GM19328 (cell line): ENCODE results near the gene ALG1L2.
"Not testable (repeated sequence)": the region's sequence is repeated elsewhere in the genome, so short reads cannot be mapped to it uniquely, and the experiment has no call there.

Experiments
- ATAC-seq: cut with Tn5 transposase; IDR thresholded peaks from one replicate; pipeline ENCODE4 v1.9.1; 2021; ENCODE audit warnings: mild to moderate bottlenecking, moderate library complexity; ENCODE audit not compliant: unreplicated experiment

Gene ALG1L2

DNA sequence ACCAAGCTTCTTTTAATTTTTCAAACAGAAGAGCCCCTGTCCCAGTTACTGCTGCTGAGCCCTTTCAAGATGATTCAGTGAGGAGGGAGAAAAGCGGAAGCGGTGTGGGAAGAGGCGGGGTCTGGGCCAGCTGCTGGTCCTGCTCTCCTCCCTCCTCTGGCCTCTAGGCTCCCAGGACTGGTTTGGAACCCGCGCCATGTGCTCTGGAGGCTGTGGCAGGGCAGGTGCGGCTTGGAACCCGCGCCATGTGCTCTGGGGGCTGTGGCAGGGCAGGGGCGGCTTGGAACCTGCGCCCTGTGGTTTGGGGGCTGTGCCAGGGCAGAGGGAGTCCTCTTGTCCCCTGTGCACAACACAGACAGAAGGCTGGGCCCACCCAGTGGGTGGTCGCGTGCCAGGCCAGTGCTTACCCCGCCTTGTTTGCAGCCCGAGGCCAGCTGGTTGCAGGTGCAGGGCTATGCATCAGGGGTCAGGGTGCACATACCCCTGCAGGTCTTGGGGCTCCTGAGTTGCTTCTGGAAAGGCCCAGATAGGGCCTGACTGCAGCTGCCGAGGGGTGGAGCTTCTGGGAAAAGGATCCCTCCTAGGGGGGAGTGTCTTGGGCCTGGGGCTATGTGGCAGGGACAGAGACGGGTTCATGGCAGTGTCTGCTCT is 12.2 kb downstream of the ALG1L2 start:
- no peak for ATAC-seq

GRCh38 chr3:130094491-130094941 is 12.9 kb downstream of the ALG1L2 start:
- ATAC-seq, result not testable (repeated sequence)

DNA sequence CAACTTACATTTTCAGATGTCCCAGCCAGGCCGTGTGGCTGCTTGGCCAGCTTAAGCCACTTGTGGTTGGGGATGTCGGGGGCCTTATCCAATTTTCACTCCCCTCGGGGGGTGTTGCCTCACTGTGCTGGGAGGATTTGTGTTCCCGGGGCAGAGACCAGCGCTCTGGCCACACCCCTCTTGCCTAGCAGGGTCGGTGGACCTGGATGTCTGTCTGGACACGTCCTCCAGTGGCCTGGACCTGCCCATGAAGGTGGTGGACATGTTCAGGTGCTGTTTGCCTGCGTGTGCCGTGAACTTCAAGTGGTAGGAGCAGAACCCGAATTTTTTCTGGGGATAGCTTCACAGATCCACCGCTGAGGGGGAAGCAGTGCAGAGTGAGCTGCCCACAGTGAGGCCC is 14.2 kb downstream of the ALG1L2 start:
- not testable (repeated sequence) for ATAC-seq

- ATAC-seq, result not testable (repeated sequence)
Measured at GRCh38 chr3:130097096-130097495, 15.5 kb downstream of the ALG1L2 start.

DNA sequence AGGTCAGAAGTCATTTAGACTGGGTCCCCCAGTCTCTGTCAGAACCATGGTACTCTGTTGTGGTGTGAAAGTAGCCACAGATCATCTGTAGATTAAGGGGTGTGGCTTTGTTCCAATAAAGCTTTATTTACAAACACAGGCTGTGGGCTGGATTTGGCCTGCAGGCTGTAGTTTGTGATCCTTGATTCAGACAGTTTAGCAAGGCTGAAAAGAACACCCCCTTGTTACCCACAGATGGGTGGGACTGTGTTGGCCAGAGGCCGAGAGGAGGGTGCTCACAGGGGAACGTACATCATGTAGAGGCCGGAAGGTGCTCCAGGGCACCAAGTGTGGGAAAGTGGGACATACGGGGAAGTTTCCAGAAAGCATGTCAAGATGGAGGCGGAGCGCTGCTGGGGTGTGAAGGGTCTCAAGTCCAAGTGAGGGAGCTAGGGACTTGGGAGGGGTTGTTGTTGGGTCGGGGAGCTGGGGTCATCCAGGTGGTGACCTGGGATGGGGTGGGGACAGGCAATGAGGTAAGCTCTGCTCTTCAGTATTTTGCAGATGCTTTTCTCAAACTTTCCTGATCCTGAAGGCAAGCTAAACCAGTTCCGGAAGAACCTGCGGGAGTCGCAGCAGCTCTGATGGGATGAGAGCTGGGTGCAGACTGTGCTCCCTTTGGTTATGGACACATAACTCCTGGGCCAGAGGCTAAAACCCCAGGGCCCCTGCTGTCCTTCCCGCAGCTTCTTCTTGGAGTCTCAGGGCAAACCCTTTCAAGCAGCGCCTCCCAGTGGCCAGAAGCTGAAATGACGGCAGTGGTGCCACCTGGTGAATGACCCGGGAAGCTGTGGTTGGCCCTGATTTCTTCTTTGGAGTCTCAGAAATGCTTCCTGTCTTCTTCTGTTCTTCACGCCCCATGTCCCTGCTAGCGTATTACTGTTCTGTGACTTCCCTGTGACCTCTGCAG is 16.3 kb downstream of the ALG1L2 start:
- not testable (repeated sequence) for ATAC-seq

DNA sequence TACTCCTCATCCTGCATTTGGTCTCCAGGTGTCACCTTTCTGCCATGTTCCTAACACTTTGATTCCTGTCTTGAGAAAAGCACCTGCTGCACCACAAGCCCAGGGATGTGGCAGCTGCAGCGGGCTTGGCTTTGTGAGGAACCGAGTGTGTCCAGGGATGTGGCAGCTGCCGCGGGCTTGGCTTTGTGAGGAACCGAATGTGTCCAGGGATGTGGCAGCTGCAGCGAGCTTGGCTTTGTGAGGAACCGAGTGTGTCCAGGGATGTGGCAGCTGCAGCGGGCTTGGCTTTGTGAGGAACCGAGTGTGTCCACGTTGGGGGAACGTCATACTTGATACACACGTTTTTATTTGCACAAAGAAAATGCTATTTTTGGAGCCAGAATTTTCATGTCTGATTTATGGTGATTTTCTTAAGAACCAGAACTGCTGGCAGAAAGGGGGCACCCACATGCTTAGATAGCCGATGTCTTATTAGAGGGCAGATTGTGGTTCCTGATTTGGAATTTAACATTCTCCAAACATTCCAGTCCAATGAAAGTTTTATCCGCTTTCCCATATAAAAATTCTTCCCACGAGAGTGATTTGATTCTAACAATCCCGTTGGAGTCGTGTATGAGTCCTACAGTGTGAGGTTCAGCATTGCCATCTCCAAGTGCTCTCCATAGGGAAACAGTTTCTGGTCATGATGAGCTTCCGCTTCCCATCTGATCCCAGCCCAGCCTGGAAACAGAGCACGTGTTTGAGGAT is 17.2 kb downstream of the ALG1L2 start:
- not testable (repeated sequence) for ATAC-seq

GRCh38 chr3:130102545-130102944 is 20.9 kb downstream of the ALG1L2 start:
- not testable (repeated sequence) for ATAC-seq

- ATAC-seq, result not testable (repeated sequence)
Measured at GRCh38 chr3:130104191-130104590, 22.6 kb downstream of the ALG1L2 start.

- ATAC-seq, result not testable (repeated sequence)
Measured at GRCh38 chr3:130107333-130107995, 25.8 kb downstream of the ALG1L2 start.

- not testable (repeated sequence) for ATAC-seq
Measured at GRCh38 chr3:130108836-130109585, 27.4 kb downstream of the ALG1L2 start.

GRCh38 chr3:130110386-130111169 is 28.9 kb downstream of the ALG1L2 start:
- ATAC-seq, result not testable (repeated sequence)

GRCh38 chr3:130111185-130111864 is 29.7 kb downstream of the ALG1L2 start:
- ATAC-seq, result peak; percentile 99

DNA sequence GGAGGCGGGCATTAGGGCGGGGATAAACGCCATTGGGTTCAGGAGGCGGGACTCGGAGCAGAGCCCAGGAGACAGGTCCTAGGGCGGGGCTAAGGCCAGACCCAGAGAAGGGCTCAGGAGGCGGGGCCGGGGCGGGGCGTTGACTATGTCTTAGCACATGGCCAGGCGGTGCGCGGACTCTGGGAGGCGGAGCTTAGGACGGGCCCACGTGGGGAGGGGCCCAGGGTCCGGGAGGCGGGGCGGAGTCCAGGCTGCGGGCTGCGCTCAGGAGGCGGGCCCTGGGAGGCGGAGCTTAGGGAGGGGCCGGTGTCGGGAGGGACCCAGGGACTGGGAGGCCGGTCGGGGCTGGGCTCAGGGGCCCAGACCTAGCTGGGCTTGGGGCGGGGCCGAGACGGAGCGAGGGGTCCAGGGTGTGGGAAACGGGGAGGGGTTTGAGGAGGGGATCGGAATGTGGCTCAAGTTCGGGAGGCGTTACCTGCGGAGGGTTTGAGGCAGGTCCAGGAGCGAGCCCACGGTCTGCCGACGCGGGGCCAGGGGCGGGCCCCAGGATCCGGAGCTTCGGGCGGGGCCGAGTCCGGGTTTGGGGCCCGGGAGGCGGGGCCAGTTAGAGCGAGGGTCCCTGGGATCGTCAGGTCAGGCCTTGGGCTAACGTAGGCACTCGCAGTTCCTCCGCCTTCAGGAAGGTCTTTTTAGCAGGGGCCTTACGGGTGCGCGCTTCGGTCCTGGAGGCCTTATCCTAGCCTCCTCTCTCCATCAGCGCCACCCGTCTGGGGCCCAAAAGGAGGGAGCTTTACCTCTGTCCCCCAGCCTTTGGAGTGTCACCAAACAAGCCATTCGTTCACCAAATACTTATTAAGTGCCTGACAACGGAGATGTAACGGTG is 30.5 kb downstream of the ALG1L2 start:
- ATAC-seq, result peak; percentile 49

GRCh38 chr3:130112748-130113073 is 31.1 kb downstream of the ALG1L2 start:
- ATAC-seq, result not testable (repeated sequence)

DNA sequence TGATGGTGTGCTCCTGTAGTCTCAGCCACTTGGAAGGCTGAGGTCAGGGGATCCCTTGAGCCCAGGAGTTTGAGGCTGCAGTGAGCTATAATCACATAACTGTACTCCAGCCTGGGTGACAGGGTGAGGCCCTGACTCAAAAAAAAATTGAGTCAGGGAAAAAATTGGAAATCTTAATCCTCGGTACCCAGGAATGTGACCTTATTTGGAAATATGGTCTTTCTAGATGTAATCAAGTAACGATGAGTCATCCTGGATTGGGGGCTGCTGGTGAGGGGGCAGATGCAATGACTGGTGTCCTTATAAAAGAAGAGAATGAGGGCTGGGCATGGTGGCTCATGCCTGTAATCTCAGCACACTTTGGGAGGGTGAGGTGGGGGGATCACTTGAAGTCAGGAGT is 33.8 kb downstream of the ALG1L2 start:
- ATAC-seq, result not testable (repeated sequence)

DNA sequence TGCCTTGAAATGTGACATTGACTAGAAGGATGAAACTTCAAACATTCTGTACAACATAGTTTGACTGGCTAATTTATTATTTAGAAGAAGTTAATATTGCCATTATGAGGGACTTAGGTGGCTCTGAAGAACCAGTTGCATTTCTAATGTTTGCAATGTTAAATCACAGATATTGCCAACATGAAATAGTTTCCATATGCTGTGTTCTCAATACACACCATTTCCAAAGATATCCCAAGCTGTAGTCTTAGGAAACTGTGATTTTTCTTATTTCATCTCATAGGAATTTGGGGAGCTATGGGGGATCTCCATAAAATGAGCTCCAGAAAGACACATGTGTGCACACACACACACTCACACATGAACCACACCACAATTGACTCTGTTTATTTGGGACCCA is 36.3 kb downstream of the ALG1L2 start:
- no peak for ATAC-seq

GRCh38 chr3:130119824-130120223 is 38.2 kb downstream of the ALG1L2 start:
- ATAC-seq, result not testable (repeated sequence)

DNA sequence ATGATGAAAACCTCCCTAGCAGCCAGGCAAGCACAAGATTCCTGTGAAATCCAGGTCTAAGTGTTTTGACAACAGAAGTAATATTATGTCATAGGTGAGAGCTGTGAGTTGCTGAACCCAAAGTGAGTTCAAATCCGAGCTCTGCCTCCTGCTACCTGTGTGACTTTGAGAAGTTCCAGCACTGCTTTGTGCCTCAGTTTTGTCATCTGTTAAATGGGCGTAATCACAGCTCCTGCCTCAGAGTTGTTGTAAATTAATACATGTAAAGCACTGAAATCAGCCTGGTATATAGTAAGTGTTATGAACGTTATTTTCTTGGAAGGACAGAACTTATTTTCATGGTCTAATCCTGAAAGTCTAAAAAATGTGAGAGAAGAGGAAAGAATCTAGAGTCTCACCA is 38.7 kb downstream of the ALG1L2 start:
- ATAC-seq, result not testable (repeated sequence)
